HepG2 (cell line): Measurements from ENCODE around the gene ZMYND8. TPM values are rescaled to one million over a fixed set of nuclear protein-coding genes. Genes with fewer than 3 reads are reported as not detected.

ENCODE experiments used
- ATF1 ChIP-seq: IDR thresholded peaks from 2 replicates; pipeline ENCODE4 v1.6.1; 2016; ENCODE audit warnings: mild to moderate bottlenecking, control low read depth
- BCL3 ChIP-seq: sonication (generic); formaldehyde crosslinking; IDR thresholded peaks from 2 replicates; pipeline ENCODE4 v1.5.1; 2020; ENCODE audit warnings: mild to moderate bottlenecking, missing genetic modification reagents, moderate library complexity
- HNRNPH1 ChIP-seq: fragments of 200-400 bp; formaldehyde crosslinking; optimal IDR thresholded peaks from 2 replicates; pipeline ENCODE3; 2017; ENCODE audit warnings: mild to moderate bottlenecking, low read depth, low read length
- RFXAP ChIP-seq: sonication (generic); formaldehyde crosslinking; IDR thresholded peaks from 2 replicates; pipeline ENCODE4 v1.4.0; 2020; ENCODE audit warnings: missing genetic modification reagents, borderline replicate concordance
- ZNF407 ChIP-seq: sonication (generic); formaldehyde crosslinking; IDR thresholded peaks from one replicate; pipeline ENCODE4 v1.5.1; 2020; ENCODE audit warnings: mild to moderate bottlenecking, missing genetic modification reagents; ENCODE audit errors: not compliant biosample characterization
- polyA plus RNA-seq, 8 experiments: library from polyadenylated mRNA; depleted of rRNA in 3 of 8; stranded (reverse) in 7 of 8; unstranded in 1 of 8; fragments of >200 nt; fragmentation: Illumina TruSeq in 4 of 8; extraction: Trizol in 4 of 8; gene quantifications; 2 replicates each; pipeline versions ENCODE4 v1.2.1 to v1.2.3, GENCODE V29; 2011 to 2016; ENCODE audit warnings: low read depth in 4 of 8, missing spikeins in 1 of 8, mixed read lengths in 1 of 8; ENCODE audit not compliant: insufficient read depth in 1 of 8
- total RNA-seq, 5 experiments: library from RNA; depleted of rRNA; stranded (reverse); fragments of >200 nt; fragmentation: Illumina TruSeq; extraction: Trizol; gene quantifications; 2 replicates each; pipeline ENCODE4 v1.2.3, GENCODE V29; 2016; ENCODE audit warnings: low read depth in 1 of 5
- TF ChIP-seq, protein P1 (sequence below): sonication (generic); formaldehyde crosslinking; IDR thresholded peaks from 2 replicates; pipeline ENCODE4 v1.5.0; 2020; ENCODE audit warnings: mild to moderate bottlenecking, missing genetic modification reagents, borderline replicate concordance
- TF ChIP-seq, protein P2 (sequence below): sonication (generic); formaldehyde crosslinking; IDR thresholded peaks from 2 replicates; pipeline ENCODE4 v1.5.1; 2020; ENCODE audit warnings: mild to moderate bottlenecking, moderate library complexity, missing genetic modification reagents
- TF ChIP-seq, protein P3 (sequence below): sonication (generic); formaldehyde crosslinking; IDR thresholded peaks from 2 replicates; pipeline ENCODE4 v1.5.1; 2020; ENCODE audit warnings: missing genetic modification reagents, mild to moderate bottlenecking, borderline replicate concordance

ZMYND8 gene
- total and polyA plus RNA-seq, 2 of the 13 experiments (the other 11 are each of a cell fraction or from before 2014, with no cell fraction given) = 53.9 to 84.7 TPM

DNA sequence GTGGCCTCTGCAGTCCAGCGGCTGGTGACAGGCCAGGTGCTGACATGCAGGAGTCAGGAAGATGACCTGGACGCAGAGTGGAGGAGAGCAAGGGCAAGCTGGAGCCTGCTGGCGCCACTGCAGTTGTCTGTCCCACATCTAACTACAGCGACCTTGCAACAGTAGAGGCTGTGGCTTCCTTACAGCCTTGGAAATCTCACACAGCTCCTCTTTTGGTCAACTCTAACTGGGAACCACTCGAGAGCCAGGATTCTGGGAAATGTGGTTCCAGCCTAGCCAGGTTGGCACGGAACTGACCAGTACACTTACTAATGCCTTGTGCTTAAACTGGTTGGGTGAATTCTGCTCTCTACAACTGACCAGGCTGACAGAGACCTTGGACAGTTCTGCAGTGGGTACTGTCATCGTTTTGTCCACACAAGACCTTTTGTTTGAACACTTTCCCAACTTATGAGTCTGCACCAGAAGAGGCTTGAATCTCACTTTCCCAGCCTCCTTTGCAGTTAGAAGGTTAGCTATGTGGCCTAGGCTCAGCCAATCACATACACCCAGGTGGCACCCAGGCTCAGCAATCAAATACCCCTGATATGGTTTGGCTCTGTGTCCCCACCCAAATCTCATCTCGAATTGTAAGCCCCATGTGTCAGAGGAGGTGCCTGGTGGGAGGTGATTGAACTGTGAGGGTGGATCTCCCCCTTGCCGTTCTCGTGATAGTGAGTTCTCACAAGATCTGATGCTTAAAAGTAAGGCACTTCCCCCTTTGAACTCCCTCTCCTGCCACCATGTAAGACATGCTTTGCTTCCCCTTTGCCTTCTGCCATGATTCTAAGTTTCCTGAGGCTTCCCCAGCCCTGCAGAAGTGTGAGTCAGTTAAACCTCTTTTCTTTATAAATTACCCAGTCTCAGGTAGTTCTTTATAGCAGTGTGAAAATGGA lies 153.5 kb downstream of the ZMYND8 start (continued):
- TF ChIP-seq HNRNPH1 (no peak), BCL3 (peak; percentile 74; the same call in 1 of the 2 replicates), ATF1 (no peak; the same call in 1 of the 2 replicates), RFXAP (CRISPR knock-in tag) (no peak), ZNF407 (CRISPR knock-in tag) (peak; percentile 64)
- TF ChIP-seq, protein P1, sequence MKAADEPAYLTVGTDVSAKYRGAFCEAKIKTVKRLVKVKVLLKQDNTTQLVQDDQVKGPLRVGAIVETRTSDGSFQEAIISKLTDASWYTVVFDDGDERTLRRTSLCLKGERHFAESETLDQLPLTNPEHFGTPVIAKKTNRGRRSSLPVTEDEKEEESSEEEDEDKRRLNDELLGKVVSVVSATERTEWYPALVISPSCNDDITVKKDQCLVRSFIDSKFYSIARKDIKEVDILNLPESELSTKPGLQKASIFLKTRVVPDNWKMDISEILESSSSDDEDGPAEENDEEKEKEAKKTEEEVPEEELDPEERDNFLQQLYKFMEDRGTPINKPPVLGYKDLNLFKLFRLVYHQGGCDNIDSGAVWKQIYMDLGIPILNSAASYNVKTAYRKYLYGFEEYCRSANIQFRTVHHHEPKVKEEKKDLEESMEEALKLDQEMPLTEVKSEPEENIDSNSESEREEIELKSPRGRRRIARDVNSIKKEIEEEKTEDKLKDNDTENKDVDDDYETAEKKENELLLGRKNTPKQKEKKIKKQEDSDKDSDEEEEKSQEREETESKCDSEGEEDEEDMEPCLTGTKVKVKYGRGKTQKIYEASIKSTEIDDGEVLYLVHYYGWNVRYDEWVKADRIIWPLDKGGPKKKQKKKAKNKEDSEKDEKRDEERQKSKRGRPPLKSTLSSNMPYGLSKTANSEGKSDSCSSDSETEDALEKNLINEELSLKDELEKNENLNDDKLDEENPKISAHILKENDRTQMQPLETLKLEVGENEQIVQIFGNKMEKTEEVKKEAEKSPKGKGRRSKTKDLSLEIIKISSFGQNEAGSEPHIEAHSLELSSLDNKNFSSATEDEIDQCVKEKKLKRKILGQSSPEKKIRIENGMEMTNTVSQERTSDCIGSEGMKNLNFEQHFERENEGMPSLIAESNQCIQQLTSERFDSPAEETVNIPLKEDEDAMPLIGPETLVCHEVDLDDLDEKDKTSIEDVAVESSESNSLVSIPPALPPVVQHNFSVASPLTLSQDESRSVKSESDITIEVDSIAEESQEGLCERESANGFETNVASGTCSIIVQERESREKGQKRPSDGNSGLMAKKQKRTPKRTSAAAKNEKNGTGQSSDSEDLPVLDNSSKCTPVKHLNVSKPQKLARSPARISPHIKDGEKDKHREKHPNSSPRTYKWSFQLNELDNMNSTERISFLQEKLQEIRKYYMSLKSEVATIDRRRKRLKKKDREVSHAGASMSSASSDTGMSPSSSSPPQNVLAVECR = peak; percentile 43; the same call in 1 of the 2 replicates
- TF ChIP-seq, protein P2, sequence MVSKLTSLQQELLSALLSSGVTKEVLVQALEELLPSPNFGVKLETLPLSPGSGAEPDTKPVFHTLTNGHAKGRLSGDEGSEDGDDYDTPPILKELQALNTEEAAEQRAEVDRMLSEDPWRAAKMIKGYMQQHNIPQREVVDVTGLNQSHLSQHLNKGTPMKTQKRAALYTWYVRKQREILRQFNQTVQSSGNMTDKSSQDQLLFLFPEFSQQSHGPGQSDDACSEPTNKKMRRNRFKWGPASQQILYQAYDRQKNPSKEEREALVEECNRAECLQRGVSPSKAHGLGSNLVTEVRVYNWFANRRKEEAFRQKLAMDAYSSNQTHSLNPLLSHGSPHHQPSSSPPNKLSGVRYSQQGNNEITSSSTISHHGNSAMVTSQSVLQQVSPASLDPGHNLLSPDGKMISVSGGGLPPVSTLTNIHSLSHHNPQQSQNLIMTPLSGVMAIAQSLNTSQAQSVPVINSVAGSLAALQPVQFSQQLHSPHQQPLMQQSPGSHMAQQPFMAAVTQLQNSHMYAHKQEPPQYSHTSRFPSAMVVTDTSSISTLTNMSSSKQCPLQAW (CRISPR knock-in tag) = no peak; the same call in 1 of the 2 replicates
- TF ChIP-seq, protein P3, sequence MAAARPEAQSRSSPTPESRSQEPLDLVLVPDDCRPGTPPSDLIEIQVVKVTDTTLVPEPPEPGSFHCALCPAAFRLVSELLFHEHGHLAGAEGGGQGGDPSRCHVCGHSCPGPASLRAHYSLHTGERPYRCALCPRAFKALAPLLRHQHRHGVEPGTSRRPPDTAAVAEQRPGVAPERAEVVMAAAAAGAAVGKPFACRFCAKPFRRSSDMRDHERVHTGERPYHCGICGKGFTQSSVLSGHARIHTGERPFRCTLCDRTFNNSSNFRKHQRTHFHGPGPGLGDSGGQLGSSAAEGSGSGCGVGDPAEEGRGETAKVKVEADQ (CRISPR knock-in tag) = peak; percentile 85; the same call in 1 of the 2 replicates
